Nephron progenitor cell (in vitro differentiated cells): ENCODE measurements around the gene AKAP7.

Experiments
- DNase-seq: peaks from one replicate; pipeline ENCODE4 v3.0.0; 2021
- H3K27ac Mint-ChIP-seq: 2 replicates; pipeline ENCODE4 v1.8.0; 2021; ENCODE audit warnings: mild to moderate bottlenecking, moderate library complexity, mixed read lengths
- H3K27me3 Mint-ChIP-seq: 2 replicates; pipeline ENCODE4 v1.8.0; 2021; ENCODE audit warnings: mild to moderate bottlenecking, low read depth, mixed read lengths; ENCODE audit not compliant: poor library complexity
- H3K36me3 Mint-ChIP-seq: 2 replicates; pipeline ENCODE4 v1.8.0; 2021; ENCODE audit warnings: low read depth, mixed read lengths
- H3K4me1 Mint-ChIP-seq: 2 replicates; pipeline ENCODE4 v1.8.0; 2021; ENCODE audit warnings: mixed read lengths
- H3K4me3 Mint-ChIP-seq: 2 replicates; pipeline ENCODE4 v1.8.0; 2021; ENCODE audit warnings: mild to moderate bottlenecking, moderate library complexity, mixed read lengths
- H3K9me3 Mint-ChIP-seq: 2 replicates; pipeline ENCODE4 v1.8.0; 2021; ENCODE audit warnings: mild to moderate bottlenecking, moderate library complexity, mixed read lengths
- TF ChIP-seq, protein P1 (sequence below): fragments of 200-600 bp; sonication (generic); IDR thresholded peaks from 2 replicates; pipeline ENCODE4 v1.5.0; 2021; ENCODE audit warnings: antibody characterized with exemption

The AKAP7 gene

DNA sequence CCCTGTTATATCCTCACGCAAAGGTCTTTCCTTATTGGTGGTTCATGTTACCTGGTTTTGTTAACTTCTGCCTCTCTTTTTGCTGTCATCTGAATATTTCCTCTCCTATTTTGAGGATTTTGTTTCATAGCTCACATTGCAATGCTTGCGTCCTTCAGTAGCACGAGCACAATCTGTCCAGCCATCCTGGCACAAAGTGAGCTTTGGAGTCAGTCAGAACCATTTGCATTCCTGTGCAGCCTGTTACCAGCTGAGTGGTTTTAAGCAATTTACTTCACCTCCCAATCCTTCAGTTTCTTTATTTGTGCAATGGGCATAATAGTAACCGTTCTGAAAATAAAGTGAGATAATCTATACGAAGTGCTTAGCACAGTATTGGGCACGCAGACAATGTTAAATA lies 42.7 kb downstream of the AKAP7 start:
- H3K27me3 Mint-ChIP-seq, result no peaks in the 10 kb centered on the region
- H3K4me3 Mint-ChIP-seq, result no peak overlapping the region
- no peak overlapping the region for H3K27ac Mint-ChIP-seq
- peaks cover 11% of the 10 kb centered on the region for H3K4me1 Mint-ChIP-seq
- no peak for DNase-seq
- peaks cover 15% of the 10 kb centered on the region for H3K36me3 Mint-ChIP-seq
- TF ChIP-seq, protein P1, sequence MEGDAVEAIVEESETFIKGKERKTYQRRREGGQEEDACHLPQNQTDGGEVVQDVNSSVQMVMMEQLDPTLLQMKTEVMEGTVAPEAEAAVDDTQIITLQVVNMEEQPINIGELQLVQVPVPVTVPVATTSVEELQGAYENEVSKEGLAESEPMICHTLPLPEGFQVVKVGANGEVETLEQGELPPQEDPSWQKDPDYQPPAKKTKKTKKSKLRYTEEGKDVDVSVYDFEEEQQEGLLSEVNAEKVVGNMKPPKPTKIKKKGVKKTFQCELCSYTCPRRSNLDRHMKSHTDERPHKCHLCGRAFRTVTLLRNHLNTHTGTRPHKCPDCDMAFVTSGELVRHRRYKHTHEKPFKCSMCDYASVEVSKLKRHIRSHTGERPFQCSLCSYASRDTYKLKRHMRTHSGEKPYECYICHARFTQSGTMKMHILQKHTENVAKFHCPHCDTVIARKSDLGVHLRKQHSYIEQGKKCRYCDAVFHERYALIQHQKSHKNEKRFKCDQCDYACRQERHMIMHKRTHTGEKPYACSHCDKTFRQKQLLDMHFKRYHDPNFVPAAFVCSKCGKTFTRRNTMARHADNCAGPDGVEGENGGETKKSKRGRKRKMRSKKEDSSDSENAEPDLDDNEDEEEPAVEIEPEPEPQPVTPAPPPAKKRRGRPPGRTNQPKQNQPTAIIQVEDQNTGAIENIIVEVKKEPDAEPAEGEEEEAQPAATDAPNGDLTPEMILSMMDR, result no peak
- H3K9me3 Mint-ChIP-seq, result no peaks in the 10 kb centered on the region

GRCh38 chr6:131182991-131183425 lies 47.7 kb downstream of the AKAP7 start:
- H3K4me3 Mint-ChIP-seq, result peak overlapping the region; percentile 36
- H3K36me3 Mint-ChIP-seq, result peaks cover 32% of the 10 kb centered on the region
- peak; percentile 13 for DNase-seq
- H3K27ac Mint-ChIP-seq, result peak overlapping the region; percentile 31
- no peaks in the 10 kb centered on the region for H3K27me3 Mint-ChIP-seq
- no peaks in the 10 kb centered on the region for H3K9me3 Mint-ChIP-seq
- TF ChIP-seq, protein P1, result peak; percentile 44
- peaks cover 6% of the 10 kb centered on the region for H3K4me1 Mint-ChIP-seq

DNA sequence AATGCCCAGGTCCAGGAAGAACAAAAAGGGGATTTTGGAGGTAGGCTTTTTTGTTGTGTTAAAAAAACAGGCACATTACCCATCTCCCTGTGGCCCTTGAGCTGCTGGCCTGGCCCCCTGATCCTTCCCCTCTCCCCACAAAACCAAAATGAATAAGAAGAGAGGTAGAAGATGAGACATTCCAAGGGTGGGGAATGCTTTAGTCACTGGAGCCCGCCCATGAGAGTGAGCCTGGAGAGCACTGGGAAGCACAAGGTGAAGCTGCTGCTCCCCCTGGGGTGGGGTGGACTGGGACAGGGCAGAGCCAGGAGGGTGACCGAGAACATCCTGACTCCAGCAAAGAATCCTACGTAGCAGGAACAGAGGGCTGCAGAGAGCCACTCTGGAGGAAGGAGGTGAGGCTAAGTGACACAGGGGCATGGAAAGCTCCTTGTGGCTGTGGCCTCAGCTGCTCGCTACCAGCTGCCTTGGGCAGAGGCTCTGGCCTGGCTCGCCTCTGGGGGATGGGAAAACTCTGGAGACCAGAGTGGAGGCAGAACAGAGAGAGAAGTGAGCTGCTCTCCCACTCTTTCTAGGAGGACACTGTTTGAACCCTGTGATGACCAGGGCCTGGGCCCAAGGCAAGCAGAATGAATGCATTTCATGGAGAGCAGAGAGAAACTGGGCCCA lies 48.3 kb downstream of the AKAP7 start:
- H3K4me3 Mint-ChIP-seq, result no peak overlapping the region
- peaks cover 6% of the 10 kb centered on the region for H3K4me1 Mint-ChIP-seq
- peaks cover 29% of the 10 kb centered on the region for H3K36me3 Mint-ChIP-seq
- TF ChIP-seq, protein P1, result no peak
- DNase-seq, result no peak
- peak overlapping the region; percentile 31 for H3K27ac Mint-ChIP-seq
- no peaks in the 10 kb centered on the region for H3K9me3 Mint-ChIP-seq
- no peaks in the 10 kb centered on the region for H3K27me3 Mint-ChIP-seq

- TF ChIP-seq, protein P1, result no peak
- H3K27ac Mint-ChIP-seq, result no peak overlapping the region
- H3K4me3 Mint-ChIP-seq, result no peak overlapping the region
- DNase-seq, result no peak
- H3K4me1 Mint-ChIP-seq, result no peaks in the 10 kb centered on the region
- peaks cover 40% of the 10 kb centered on the region for H3K9me3 Mint-ChIP-seq
- peaks cover 6% of the 10 kb centered on the region for H3K27me3 Mint-ChIP-seq
- peaks cover 39% of the 10 kb centered on the region for H3K36me3 Mint-ChIP-seq
These were observed 56.3 kb downstream of the AKAP7 start for GRCh38 chr6:131191590-131191989.

GRCh38 chr6:131197716-131198115 lies 62.4 kb downstream of the AKAP7 start:
- Mint-ChIP-seq H3K27ac (no peak overlapping the region), H3K4me1 (no peaks in the 10 kb centered on the region), H3K27me3 (peaks cover 8% of the 10 kb centered on the region), H3K4me3 (no peak overlapping the region), H3K9me3 (peaks cover 22% of the 10 kb centered on the region), H3K36me3 (peaks cover 23% of the 10 kb centered on the region)
- DNase-seq, result no peak
- TF ChIP-seq, protein P1, result no peak
